IPS-NIHi7 (cell line): ENCODE measurements around the gene TPK1.

Experiments
- DNase-seq: peaks from one replicate; pipeline ENCODE4 v3.0.0; 2012; ENCODE audit warnings: mixed read lengths; ENCODE audit errors: extremely low spot score

Gene TPK1

DNA sequence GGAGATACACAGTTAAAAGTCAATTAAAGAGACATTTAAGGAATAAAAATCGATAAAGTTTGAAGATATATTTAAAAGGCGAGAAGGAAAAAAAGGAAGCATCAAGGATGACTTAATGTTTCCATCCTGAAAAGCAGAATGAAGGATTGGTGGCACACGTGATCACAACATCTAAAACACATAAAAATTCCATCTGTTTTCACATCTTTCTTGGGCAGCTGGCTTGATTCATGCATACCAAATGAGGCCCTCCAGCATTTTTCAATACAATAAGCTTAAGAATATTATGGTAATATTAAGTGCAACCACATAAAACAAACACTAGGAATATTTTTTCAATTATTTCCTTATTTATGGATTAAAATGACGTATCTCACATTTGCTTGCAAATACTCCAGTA, 112.6 kb downstream of the TPK1 start:
- no peak for DNase-seq

- no peak for DNase-seq
Measured at GRCh38 chr7:144720710-144721109, 115.1 kb downstream of the TPK1 start.

- peak; percentile 39 for DNase-seq
Measured at GRCh38 chr7:144720149-144720548, 115.7 kb downstream of the TPK1 start.

- DNase-seq: no peak
Measured at GRCh38 chr7:144717720-144718119, 118.1 kb downstream of the TPK1 start.

DNA sequence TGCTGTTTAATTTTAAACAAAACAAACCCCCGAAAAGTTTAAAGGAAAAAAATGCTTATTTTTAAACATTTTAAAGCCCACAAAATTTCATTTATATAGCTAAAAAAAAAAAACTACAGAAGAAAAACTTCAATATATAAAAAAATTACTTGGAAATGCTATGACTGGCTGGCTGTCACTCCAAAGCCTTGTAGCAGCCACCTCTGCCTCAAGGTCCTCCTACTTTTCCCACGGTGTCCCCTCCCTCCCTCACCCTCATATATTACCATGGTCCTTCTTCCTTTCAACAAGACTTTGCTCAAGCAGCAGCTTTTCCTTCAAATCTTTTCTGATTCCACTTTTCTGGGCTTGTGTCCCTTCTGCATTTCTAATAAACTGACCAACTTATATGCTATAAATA, 122.0 kb downstream of the TPK1 start:
- peak; percentile 13 for DNase-seq

DNA sequence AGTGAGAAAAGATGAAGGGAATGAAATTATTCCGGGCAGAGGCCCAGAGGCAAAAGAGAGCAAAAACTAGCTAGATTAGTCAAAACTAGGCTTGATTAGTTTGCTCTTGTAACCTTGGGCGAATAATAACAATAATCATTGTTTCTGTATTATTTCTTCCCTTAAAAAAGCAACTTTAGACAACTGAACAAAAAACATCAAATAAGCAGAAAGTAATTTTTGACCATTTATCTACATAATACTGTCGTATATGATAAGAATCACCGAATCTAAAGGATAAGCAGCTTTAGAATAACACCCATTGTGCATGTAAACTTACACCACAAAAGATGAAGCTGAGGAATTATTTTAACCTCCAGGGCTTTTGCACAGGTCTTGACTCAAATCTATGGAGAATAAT, 125.1 kb downstream of the TPK1 start:
- DNase-seq: no peak

- DNase-seq: no peak
Measured at GRCh38 chr7:144709066-144709465, 126.8 kb downstream of the TPK1 start.

DNA sequence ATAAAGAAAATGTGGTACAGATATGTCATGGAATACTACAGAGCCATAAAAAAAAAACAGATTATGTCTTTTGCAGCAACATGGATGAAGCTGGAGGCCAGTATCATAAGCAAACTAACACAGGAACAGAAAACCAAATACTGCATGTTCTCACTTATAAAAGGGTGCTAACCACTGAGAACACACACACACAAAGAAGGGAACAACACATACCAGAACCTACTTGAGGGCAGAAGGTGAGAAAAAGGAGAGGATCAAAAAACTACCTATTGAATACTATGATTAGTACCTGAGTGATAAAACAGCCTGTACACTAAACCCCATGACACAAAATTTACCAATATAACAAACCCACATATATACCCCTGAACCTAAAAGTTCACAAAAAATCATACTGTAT, 144.6 kb downstream of the TPK1 start:
- DNase-seq: no peak

- DNase-seq: no peak
Measured at GRCh38 chr7:144682581-144683280, 153.1 kb downstream of the TPK1 start.

GRCh38 chr7:144676492-144676891, 159.4 kb downstream of the TPK1 start:
- DNase-seq: no peak

GRCh38 chr7:144674550-144674949, 161.3 kb downstream of the TPK1 start:
- DNase-seq: no peak

- DNase-seq: no peak
Measured at GRCh38 chr7:144672869-144673268, 163.0 kb downstream of the TPK1 start.

GRCh38 chr7:144671429-144671828, 164.4 kb downstream of the TPK1 start:
- no peak for DNase-seq

- DNase-seq: no peak
Measured at GRCh38 chr7:144670218-144670617, 165.6 kb downstream of the TPK1 start.

GRCh38 chr7:144668503-144668902, 167.3 kb downstream of the TPK1 start:
- DNase-seq: peak; percentile 41

- no peak for DNase-seq
Measured at GRCh38 chr7:144665689-144666381, 170.0 kb downstream of the TPK1 start.

- DNase-seq: no peak
Measured at GRCh38 chr7:144659211-144659610, 176.6 kb downstream of the TPK1 start.

DNA sequence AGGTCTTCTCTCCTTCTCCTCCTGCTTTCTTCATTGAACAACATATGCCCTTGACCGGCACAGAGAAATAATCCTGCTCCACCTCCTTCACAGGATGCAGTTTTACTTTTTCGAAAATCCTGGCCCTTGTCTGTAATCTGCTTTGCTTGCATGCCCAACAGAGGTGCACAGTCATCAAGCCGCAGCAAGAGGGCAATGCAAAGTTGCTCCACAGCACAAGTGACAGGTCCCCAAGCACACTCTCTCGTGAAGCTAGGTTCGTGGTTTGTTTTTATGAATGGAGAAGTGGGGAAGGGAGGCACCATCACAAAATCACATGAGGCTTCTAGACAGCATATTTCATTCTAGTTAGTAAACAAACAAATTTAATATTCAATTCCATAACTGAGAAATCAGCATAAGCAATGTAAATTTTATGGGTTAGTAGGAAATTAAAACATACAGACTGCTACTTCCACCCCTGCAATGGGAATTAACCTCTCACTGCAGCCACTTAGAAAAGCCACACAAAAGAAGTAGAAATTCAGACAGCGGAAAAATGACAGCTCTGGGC, 178.8 kb downstream of the TPK1 start:
- peak; percentile 21 for DNase-seq

DNA sequence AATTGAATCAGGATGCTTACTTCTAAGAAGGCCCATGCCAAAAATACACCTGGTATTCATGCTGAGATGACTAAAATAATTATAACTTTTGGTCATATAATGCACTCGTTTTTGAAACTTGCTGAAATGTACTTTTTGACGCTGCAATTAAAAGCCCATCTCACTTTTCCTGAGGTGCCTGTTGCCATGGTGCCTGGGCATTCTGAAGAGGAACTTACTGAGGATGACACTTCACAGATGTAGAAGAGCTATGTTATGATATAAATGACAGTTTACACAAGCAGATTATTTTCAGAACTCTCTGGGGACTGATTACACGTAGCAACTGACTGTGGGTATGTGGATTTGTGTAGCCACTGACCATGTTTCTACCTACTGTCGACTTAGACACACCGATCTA, 182.4 kb downstream of the TPK1 start:
- DNase-seq: no peak

- no peak for DNase-seq
Measured at GRCh38 chr7:144650439-144650838, 185.4 kb downstream of the TPK1 start.

DNA sequence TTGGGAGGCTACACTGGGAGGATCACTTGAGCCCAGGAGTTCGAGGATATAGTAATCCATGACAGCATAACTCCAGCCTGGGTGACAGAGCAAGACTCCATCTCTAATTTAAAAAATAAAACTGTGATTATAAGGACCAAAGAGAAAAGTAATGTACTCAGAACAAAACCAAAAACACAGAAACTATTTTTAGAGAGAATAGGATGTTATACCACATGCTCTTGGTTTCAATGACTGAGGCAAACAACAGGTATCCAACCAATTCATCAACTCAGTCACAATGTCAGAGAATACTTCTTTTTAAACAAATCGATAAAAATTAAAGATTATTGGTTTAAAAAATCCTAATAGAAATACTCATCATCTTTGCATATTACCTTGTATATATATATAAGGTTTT, 186.7 kb downstream of the TPK1 start:
- no peak for DNase-seq

- DNase-seq: no peak
Measured at GRCh38 chr7:144641389-144642044, 194.3 kb downstream of the TPK1 start.

DNA sequence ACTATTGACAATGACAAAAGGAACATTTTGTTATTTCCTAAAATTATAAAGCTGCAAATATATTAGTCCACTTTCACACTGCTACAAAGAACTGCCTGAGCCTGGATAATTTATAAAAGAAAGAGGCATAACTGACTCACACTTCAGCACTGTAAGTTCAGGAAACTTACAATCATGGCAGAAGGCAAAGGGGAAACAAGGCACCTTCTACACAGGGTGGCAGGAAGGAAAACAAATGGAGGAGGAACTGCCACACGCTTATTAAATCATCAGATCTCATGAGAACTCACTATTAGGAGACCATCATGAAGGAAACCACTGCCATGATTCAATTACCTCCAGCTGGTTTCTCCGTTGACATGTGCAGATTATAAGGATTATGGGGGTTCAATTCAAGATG, 203.1 kb downstream of the TPK1 start:
- no peak for DNase-seq
